Measurements from ENCODE around the gene SRRT.
A peak's percentile ranks its signal among the peaks of the same experiment; 100 is the strongest.

GRCh38 chr7:100874300-100874576 lies 665 bp upstream of the SRRT start:
- no peak for TF ChIP-seq CTCF (tag by site-specific recombination; IDR thresholded peaks at IDR 0.05)
- TF ChIP-seq ZBTB17 (tag by site-specific recombination; IDR thresholded peaks at IDR 0.05) = no peak
- no peak for TF ChIP-seq REST (tag by site-specific recombination; IDR thresholded peaks at IDR 0.05)
- 0 out of 2 replicates have a peak, but pooled peaks have one; percentile 22 for TF ChIP-seq ZNF121 (tag by site-specific recombination; IDR thresholded peaks at IDR 0.05)
- TF ChIP-seq PATZ1 (tag by site-specific recombination; IDR thresholded peaks at IDR 0.05) = no peak
- TF ChIP-seq ZNF777 (tag by site-specific recombination; IDR thresholded peaks at IDR 0.05; ENCODE audit: borderline replicate concordance) = no peak
- no peak for TF ChIP-seq ATF2 (tag by site-specific recombination; IDR thresholded peaks at IDR 0.05; ENCODE audit: low read depth)
- TF ChIP-seq ZNF26 (tag by site-specific recombination; IDR thresholded peaks at IDR 0.05) = no peak
- TF ChIP-seq KLF7 (tag by site-specific recombination; IDR thresholded peaks at IDR 0.05; ENCODE audit: borderline replicate concordance) = no peak

All from HEK293 (cell line).